ENCODE results near the gene NIT1. TPM values are rescaled to one million over a fixed set of nuclear protein-coding genes. Genes with fewer than 3 reads are reported as not detected.

NIT1 gene
- polyA plus RNA-seq (ENCODE audit: insufficient read length in 3 of 3): 10 to 100 TPM; 51.9 to 57.2 (median 55.1) TPM
- long read RNA-seq, donor 1, transcript NIT1-203 (7 exons, 1,362 nt): major isoform, 14 of 37 reads
- long read RNA-seq, donor 1, transcript NIT1-216 (6 exons, 1,351 nt): minor isoform, 5 of 37 reads
- long read RNA-seq, donor 1, partial matches to known transcripts: 17 of 37 reads
- long read RNA-seq, donor 1, other reads (novel, unspliced or antisense): 0 of 37 reads
- long read RNA-seq, donor 2, transcript NIT1-216 (6 exons, 1,351 nt): minor isoform, 9 of 59 reads
- long read RNA-seq, donor 2, transcript NIT1-203 (7 exons, 1,362 nt): major isoform, 16 of 59 reads
- long read RNA-seq, donor 2, partial matches to known transcripts: 26 of 59 reads
- long read RNA-seq, donor 2, other reads (novel, unspliced or antisense): 7 of 59 reads
- long read RNA-seq, donor 3, transcript NIT1-203 (7 exons, 1,362 nt): major isoform, 7 of 34 reads
- long read RNA-seq, donor 3, partial matches to known transcripts: 22 of 34 reads
- long read RNA-seq, donor 3, other reads (novel, unspliced or antisense): 0 of 34 reads
- long read RNA-seq, donor 4, transcript NIT1-216 (6 exons, 1,351 nt): minor isoform, 9 of 31 reads
- long read RNA-seq, donor 4, transcript NIT1-203 (7 exons, 1,362 nt): major isoform, 12 of 31 reads
- long read RNA-seq, donor 4, partial matches to known transcripts: 0 of 31 reads
- long read RNA-seq, donor 4, other reads (novel, unspliced or antisense): 8 of 31 reads
- long read RNA-seq, donor 5, transcript NIT1-203 (7 exons, 1,362 nt): major isoform, 10 of 22 reads
- long read RNA-seq, donor 5, partial matches to known transcripts: 9 of 22 reads
- long read RNA-seq, donor 5, other reads (novel, unspliced or antisense): 0 of 22 reads
- long read RNA-seq, donor 6, transcript NIT1-203 (7 exons, 1,362 nt): major isoform, 12 of 17 reads
- long read RNA-seq, donor 6, partial matches to known transcripts: 0 of 17 reads
- long read RNA-seq, donor 6, other reads (novel, unspliced or antisense): 0 of 17 reads
- long read RNA-seq, donor 7, transcript NIT1-203 (7 exons, 1,362 nt): major isoform, 14 of 51 reads
- long read RNA-seq, donor 7, partial matches to known transcripts: 21 of 51 reads
- long read RNA-seq, donor 7, other reads (novel, unspliced or antisense): 11 of 51 reads
- long read RNA-seq, donor 8, transcript NIT1-203 (7 exons, 1,362 nt): major isoform, 5 of 7 reads
- long read RNA-seq, donor 8, partial matches to known transcripts: 0 of 7 reads
- long read RNA-seq, donor 8, other reads (novel, unspliced or antisense): 0 of 7 reads
- long read RNA-seq, donor 9, transcript NIT1-203 (7 exons, 1,362 nt): major isoform, 14 of 60 reads
- long read RNA-seq, donor 9, transcript NIT1-216 (6 exons, 1,351 nt): minor isoform, 10 of 60 reads
- long read RNA-seq, donor 9, partial matches to known transcripts: 34 of 60 reads
- long read RNA-seq, donor 9, other reads (novel, unspliced or antisense): 0 of 60 reads
- long read RNA-seq, donor 10, transcript NIT1-203 (7 exons, 1,362 nt): major isoform, 9 of 16 reads
- long read RNA-seq, donor 10, partial matches to known transcripts: 0 of 16 reads
- long read RNA-seq, donor 10, other reads (novel, unspliced or antisense): 0 of 16 reads
- long read RNA-seq, donor 11, transcript NIT1-203 (7 exons, 1,362 nt): major isoform, 6 of 10 reads
- long read RNA-seq, donor 11, partial matches to known transcripts: 0 of 10 reads
- long read RNA-seq, donor 11, other reads (novel, unspliced or antisense): 0 of 10 reads
- long read RNA-seq, donor 12, transcript NIT1-216 (6 exons, 1,351 nt): major isoform, 9 of 17 reads
- long read RNA-seq, donor 12, transcript NIT1-203 (7 exons, 1,362 nt): minor isoform, 7 of 17 reads
- long read RNA-seq, donor 12, partial matches to known transcripts: 0 of 17 reads
- long read RNA-seq, donor 12, other reads (novel, unspliced or antisense): 0 of 17 reads
- long read RNA-seq, donor 13, partial matches to known transcripts: 13 of 19 reads
- long read RNA-seq, donor 13, other reads (novel, unspliced or antisense): 0 of 19 reads
- long read RNA-seq, donor 14: 0 reads
- long read RNA-seq, donor 15, transcript NIT1-203 (7 exons, 1,362 nt): major isoform, 15 of 39 reads
- long read RNA-seq, donor 15, transcript NIT1-216 (6 exons, 1,351 nt): minor isoform, 10 of 39 reads
- long read RNA-seq, donor 15, partial matches to known transcripts: 0 of 39 reads
- long read RNA-seq, donor 15, other reads (novel, unspliced or antisense): 11 of 39 reads
- long read RNA-seq, donor 16, transcript NIT1-203 (7 exons, 1,362 nt): major isoform, 12 of 23 reads
- long read RNA-seq, donor 16, partial matches to known transcripts: 9 of 23 reads
- long read RNA-seq, donor 16, other reads (novel, unspliced or antisense): 0 of 23 reads

- peak; percentile 87 for DNase-seq
Measured at GRCh38 chr1:161117759-161118581, at the start of gene NIT1, which contains the start of gene PFDN2. TSS of gene NIT1 (plus strand) at chr1:161118105. CDS start at chr1:161118177, 72 bp downstream. TSS of gene PFDN2 (minus strand) at chr1:161118037. CDS start at chr1:161118026, 11 bp downstream.

DNA sequence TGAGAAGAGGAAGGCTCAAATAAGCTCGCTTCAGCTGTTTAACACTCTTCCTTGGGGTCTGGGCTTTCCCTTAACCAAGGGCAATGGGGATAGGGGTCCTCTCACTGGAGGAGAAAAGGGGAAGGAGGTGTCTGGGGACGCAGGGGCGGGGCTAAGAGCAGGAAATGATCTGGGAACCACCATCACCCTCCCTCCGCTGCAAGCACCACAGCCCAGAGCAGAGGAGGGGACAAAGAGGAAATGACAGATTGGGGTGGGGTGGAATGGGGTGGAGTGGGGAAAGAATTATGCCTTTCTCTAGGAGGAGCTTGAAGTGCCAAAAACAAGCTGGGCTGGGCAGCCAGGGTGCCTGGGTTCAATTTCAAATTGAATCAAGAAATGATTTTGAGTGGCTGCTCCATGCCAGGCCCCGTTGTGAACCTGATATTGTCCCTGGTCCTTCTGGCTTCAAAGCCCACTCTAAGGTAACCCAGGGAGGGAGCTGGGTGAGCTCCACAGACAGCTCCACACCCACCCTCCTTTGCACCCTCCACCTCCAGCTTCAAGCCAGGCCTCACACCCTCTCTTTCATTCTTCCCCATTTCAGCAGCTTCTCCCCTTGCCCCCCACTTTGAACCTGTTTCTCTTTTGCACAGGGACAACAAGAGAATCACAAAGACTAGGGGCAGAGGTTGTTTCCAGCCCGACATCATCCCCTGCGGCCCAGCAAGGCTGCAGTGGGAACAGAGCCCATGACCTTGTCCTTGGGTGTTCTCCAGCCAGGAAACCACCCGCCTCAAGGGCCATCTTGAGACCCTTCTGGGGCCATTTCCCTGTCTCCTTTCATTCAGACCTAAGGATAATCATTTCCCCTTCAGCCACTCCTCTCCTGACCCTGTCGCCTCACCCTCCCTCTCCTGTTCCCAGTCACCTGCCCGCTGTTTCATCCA is 49.3 kb upstream of the NIT1 start:
- DNase-seq: no peak

DNA sequence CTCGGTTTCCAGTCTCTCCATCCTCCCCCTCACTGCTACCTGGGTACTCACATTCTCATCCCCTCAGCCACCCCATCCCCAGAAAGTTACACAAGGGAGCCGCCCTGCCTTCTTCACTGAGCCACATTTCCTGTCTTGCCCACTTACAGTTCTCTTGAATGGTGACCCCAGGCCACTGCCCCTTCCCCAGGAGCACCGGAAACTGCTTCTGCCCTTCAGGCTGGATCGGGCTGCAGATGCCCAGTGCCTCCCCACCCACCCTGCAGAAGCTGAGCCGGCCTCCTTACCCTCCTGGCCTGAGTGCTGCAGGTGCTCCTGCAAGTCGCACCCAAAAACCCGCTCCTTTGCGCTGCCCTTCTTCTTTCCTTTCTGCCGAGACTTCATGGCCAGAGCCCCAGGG is 48.7 kb upstream of the NIT1 start:
- DNase-seq: no peak

DNA sequence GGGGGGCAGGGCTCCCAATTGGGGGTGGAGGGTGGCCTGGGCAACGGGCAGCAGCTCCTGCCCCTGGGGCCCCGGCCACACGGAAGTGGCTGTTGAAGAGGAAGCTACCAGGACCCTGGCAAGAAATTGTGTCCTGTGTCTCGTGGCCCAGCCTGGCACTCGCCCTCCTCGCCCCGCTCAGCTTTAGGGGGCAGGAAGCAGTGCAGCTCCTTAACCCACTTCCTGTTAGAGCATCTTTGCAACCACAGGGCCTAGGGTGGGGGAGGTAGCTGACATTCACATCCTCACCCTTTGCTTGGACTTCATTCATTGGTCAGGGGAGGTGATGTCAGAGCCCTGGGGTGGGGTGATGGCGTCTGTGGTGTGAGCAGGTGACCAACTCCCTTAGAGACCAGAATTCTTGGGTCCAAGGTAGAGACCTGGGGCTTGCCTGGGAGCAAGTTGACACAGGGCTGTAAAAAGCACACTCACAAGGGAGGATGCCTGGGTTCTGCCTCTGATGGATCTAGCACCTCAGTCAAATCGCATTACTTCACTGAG is 48.1 kb upstream of the NIT1 start, which contains the start of gene ARHGAP30:
Gene ARHGAP30, minus strand, starts transcription at position 161 of the 540 bp plus-strand sequence. CDS start 267 bp downstream, outside the sequence.
- DNase-seq: no peak

DNA sequence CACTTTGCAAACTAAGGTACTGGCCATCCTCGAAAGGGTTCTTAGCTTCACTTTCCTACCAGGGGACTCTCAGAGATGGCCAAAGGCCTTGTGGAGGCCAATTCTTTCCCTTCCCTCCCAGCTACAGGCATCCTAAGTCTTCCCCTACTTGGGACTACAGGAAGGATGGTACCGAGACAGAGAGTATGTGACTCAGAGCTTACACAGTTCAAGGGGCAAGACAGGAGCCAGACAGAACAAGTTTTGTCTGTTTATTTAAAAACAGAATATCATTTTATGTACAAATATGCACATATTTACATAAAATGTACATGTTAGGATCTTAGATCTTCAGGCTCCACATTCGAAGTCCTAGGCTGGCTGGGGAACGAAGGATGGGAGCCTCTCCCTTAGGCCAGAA is 47.1 kb upstream of the NIT1 start:
- DNase-seq: no peak

- DNase-seq: no peak
Measured at GRCh38 chr1:161071886-161072371, 46.0 kb upstream of the NIT1 start.

DNA sequence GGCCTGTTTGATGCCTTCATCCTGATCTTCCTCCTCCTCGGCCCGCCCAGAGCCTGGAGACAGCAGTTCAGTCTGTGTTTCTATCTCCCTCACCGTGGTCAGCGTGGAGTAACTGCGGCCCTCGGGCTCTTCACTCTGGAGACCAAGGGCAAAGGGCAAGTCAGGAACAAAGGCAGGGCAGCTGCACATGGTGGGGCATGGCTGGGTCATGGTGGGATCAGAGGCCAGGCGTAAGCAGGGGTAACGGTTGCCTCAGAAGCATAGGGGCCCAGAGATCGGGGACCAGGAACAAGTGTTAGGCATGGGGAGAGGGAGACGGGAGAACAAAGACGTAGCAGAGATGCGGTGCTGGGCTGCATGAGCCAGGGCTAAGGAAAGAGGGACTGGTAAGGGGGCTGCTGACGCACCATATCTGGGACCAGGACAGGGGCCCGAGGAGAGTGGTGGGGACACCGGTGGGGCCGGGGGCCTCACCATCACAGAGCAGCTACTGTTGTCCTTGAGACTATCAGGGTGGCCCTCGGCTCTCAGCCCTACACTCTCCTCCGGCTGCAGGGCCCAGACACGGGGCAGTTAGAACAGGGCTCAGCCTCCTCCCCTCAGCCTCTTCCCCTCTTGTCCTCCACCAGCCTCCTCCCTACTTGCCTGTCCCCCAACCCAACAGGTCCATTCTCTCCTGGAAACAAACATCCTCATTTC is 45.0 kb upstream of the NIT1 start:
- no peak for DNase-seq

DNA sequence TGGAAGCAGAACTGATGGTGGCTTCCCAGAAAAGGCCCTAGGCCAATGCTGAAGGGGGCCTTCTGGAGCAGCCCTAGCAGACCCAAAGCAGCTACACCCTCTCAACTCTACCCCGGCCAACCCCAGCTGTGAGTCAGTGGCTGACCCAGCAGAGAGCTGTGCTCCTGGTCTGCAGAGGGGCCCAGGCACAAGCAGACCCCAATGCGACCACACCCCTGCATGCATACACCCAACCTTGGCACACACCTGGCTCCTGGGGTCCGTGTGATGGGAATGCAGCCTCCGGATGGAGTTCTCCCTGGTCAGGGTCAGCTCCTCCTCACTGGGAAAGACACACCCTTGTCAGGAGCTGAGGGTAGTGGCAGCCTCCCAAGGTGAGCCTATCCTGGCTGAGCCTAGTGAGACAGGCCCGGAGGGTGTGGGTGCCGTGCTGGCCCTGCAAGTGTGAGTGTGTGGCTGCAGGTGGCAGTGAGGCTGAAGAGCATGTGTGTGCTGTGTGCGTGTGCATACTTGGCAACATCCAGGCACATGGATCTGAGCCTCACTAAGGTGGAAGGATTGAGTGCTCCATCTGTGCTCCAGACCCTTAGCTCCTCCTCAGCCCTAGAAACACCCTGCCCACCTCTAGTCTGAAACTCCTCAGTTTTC is 44.3 kb upstream of the NIT1 start:
- DNase-seq: no peak

DNA sequence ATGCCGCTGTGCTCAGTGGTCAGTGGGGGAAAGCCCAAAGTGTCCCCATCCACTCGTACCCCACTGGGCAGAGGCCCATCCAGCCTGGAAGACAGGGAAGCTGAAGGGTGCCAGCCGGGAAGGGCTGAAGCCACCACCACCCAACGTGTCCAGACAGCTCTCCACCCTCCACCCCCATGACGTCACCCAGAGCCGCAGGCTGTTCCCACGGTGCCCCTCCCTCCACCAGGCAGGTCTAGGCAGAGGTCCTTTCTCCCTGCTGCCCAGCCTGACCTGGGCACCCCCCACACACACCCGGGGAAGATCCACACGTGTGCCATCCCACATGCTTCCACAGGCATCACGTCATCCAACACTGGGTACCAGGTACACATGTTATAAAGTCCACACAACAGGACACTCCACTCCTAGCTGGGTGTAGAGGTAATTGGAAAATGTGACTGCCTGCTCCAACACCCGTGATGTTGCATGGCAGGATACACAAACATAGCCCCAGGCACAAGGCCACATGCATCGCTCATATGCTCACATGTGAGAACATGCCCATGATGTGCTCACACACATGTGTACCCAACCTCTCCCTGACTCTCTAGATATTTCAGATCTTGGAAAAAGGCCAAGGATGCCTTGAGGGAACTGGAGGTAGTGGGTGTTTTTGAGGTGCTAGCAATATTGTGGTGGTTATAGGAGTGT is 43.1 kb upstream of the NIT1 start:
- DNase-seq: no peak

DNA sequence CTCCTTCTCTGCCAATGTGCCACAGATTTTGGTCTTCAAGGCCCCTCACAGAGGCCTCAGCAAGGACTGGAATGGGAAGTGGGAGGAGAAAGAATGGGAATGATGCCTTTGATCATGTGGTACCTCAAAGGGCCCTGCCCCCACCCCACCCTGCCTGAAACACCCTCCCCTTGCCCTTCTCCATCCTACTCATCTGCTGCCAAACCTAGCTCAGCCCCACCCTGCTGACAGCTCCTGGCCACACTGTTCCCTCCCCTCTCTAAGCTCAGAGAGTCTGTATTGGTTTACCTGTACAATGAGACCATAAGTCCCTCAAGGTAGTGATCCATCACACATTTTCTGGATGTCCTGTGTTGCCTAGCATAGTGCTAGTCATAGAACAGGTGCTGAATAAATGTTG is 41.5 kb upstream of the NIT1 start:
- no peak for DNase-seq

GRCh38 chr1:161077426-161077825 is 40.5 kb upstream of the NIT1 start:
- no peak for DNase-seq

GRCh38 chr1:161079436-161080110 is 38.3 kb upstream of the NIT1 start:
- no peak for DNase-seq

DNA sequence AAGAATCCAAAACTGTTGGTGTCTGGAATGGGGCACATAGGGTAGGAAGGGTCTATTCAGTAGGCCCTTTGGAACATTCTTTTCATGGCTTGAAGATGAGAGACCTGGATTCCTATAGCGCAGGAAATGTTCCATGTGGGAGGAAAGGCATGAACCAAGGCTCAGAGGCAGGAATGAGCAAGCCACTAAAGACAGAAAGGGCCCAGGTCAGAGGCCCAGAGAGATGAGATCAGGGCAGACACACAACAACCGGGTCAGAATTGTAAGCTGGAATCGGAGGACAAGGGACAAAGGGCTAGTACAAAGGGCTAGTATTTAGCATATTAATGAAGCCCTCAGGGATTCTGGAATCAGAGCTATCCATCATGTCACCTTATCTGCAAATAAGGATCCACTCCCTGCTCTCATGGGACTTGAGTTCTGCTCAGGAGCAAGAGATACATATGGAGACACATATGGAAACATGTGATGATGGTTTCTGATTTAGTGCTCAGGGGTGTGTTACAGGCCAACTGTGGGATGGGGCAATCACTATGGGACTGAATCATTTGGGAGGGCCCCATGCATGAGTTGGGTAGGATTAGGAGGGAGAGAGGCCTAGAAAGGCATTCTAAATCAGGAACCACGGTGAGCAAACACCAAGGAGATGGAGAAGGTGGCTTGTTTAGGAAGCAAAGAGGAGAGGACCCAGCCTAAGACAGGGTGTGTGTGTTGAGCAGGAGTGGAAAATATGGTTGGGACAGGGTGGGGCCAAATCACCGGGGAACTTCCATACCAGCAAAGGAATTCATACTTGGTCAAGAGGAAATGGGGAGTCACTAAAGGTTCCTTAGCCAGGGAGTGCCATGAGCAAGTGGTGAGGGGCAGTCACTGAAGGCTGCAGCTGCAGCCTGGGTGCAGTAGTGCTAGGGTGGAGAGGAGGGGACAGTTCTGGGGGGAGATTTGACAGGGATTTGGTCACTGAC is 37.2 kb upstream of the NIT1 start:
- no peak for DNase-seq
